Effector CD8-positive, alpha-beta T cell (primary cell): ENCODE data around the gene CPEB3.
"Not testable (repeated sequence)": the region's sequence is repeated elsewhere in the genome, so short reads cannot be mapped to it uniquely, and the experiment has no call there.

Experiments
- DNase-seq: peaks from one replicate; lab custom pipeline; 2025; lab: John Stamatoyannopoulos, UW

CPEB3 gene

GRCh38 chr10:92142512-92142911, 148.4 kb downstream of the CPEB3 start:
- no peak for DNase-seq

- DNase-seq, result not testable (repeated sequence)
Measured at GRCh38 chr10:92141147-92141546, 149.7 kb downstream of the CPEB3 start.

- DNase-seq, result not testable (repeated sequence)
Measured at GRCh38 chr10:92134049-92134448, 156.8 kb downstream of the CPEB3 start.

GRCh38 chr10:92131275-92131820, 159.5 kb downstream of the CPEB3 start:
- no peak for DNase-seq

GRCh38 chr10:92130622-92131274, 160.1 kb downstream of the CPEB3 start:
- DNase-seq, result no peak

GRCh38 chr10:92126100-92126650, 164.7 kb downstream of the CPEB3 start:
- DNase-seq, result no peak

GRCh38 chr10:92125144-92125543, 165.7 kb downstream of the CPEB3 start:
- DNase-seq, result no peak

- DNase-seq, result no peak
Measured at GRCh38 chr10:92124616-92125143, 166.2 kb downstream of the CPEB3 start.

- DNase-seq, result no peak
Measured at GRCh38 chr10:92124020-92124419, 166.9 kb downstream of the CPEB3 start.

GRCh38 chr10:92122941-92123450, 167.9 kb downstream of the CPEB3 start:
- DNase-seq, result no peak

GRCh38 chr10:92121686-92122492, 169.0 kb downstream of the CPEB3 start:
- DNase-seq, result no peak

- DNase-seq, result no peak
Measured at GRCh38 chr10:92119340-92119739, 171.5 kb downstream of the CPEB3 start.

- not testable (repeated sequence) for DNase-seq
Measured at GRCh38 chr10:92114917-92115316, 176.0 kb downstream of the CPEB3 start.

GRCh38 chr10:92113911-92114600, 176.8 kb downstream of the CPEB3 start:
- no peak for DNase-seq

GRCh38 chr10:92112462-92112861, 178.4 kb downstream of the CPEB3 start:
- DNase-seq, result no peak

- DNase-seq, result no peak
Measured at GRCh38 chr10:92111336-92111939, 179.4 kb downstream of the CPEB3 start.

GRCh38 chr10:92110039-92110794, 180.7 kb downstream of the CPEB3 start:
- no peak for DNase-seq

GRCh38 chr10:92108747-92109146, 182.1 kb downstream of the CPEB3 start:
- DNase-seq, result no peak

GRCh38 chr10:92108120-92108519, 182.8 kb downstream of the CPEB3 start:
- DNase-seq, result no peak

GRCh38 chr10:92103376-92104090, 187.3 kb downstream of the CPEB3 start:
- DNase-seq, result no peak
